GM18499 (cell line): ENCODE data around the gene CCDC33.

ENCODE experiments used
- ATAC-seq: cut with Tn5 transposase; IDR thresholded peaks from one replicate; pipeline ENCODE4 v1.9.1; 2021; ENCODE audit warnings: moderate number of reproducible peaks; ENCODE audit not compliant: insufficient read depth, unreplicated experiment

CCDC33 gene

GRCh38 chr15:74275957-74276356, 39.8 kb downstream of the CCDC33 start:
- ATAC-seq, result no peak

- ATAC-seq, result no peak
Observed at GRCh38 chr15:74276560-74276959, 40.4 kb downstream of the CCDC33 start.

GRCh38 chr15:74277242-74277810, 41.2 kb downstream of the CCDC33 start:
- no peak for ATAC-seq

- ATAC-seq, result no peak
Observed at GRCh38 chr15:74278207-74278606, 42.1 kb downstream of the CCDC33 start.

- ATAC-seq, result no peak
Observed at GRCh38 chr15:74281147-74282133, 45.3 kb downstream of the CCDC33 start.

GRCh38 chr15:74283368-74283767, 47.2 kb downstream of the CCDC33 start:
- ATAC-seq, result no peak

- ATAC-seq, result no peak
Observed at GRCh38 chr15:74289671-74290070, 53.5 kb downstream of the CCDC33 start.

GRCh38 chr15:74290645-74291044, 54.5 kb downstream of the CCDC33 start:
- ATAC-seq, result no peak

GRCh38 chr15:74291101-74292071, 55.3 kb downstream of the CCDC33 start:
- ATAC-seq, result no peak

- ATAC-seq, result no peak
Observed at GRCh38 chr15:74293021-74293810, 57.1 kb downstream of the CCDC33 start.

- ATAC-seq, result no peak
Observed at GRCh38 chr15:74294010-74294409, 57.9 kb downstream of the CCDC33 start.

GRCh38 chr15:74295800-74296199, 59.7 kb downstream of the CCDC33 start:
- ATAC-seq, result no peak

GRCh38 chr15:74297887-74298286, 61.8 kb downstream of the CCDC33 start:
- no peak for ATAC-seq

- no peak for ATAC-seq
Observed at GRCh38 chr15:74300057-74300795, 64.1 kb downstream of the CCDC33 start.

GRCh38 chr15:74301583-74302361, 65.6 kb downstream of the CCDC33 start:
- ATAC-seq, result no peak

- ATAC-seq, result no peak
Observed at GRCh38 chr15:74302821-74303359, 66.8 kb downstream of the CCDC33 start.

- no peak for ATAC-seq
Observed at GRCh38 chr15:74303741-74304309, 67.7 kb downstream of the CCDC33 start.

- ATAC-seq, result no peak
Observed at GRCh38 chr15:74304431-74304830, 68.3 kb downstream of the CCDC33 start.
